HAP-1 (cell line): Measurements from ENCODE around the gene LY6G5C.

ENCODE experiments used
- DNase-seq, 2 experiments: peaks; one replicate each; pipeline ENCODE4 v3.0.0-alpha.2; 2016 to 2020; ENCODE audit warnings: low spot score in 2 of 2
- H3K27me3 ChIP-seq: fragments of 250-450 bp; sonication (Bioruptor Pico); 2 replicates; pipeline ENCODE4 v1.5.1; 2020; ENCODE audit warnings: low read depth, mild to moderate bottlenecking, moderate library complexity
- H3K36me3 ChIP-seq: fragments of 250-450 bp; sonication (Bioruptor Pico); replicated peaks from 2 replicates; pipeline ENCODE4 v1.5.1; 2020; ENCODE audit warnings: mild to moderate bottlenecking
- H3K4me1 ChIP-seq: fragments of 250-450 bp; sonication (Bioruptor Pico); 2 replicates; pipeline ENCODE4 v1.5.1; 2020; ENCODE audit warnings: mild to moderate bottlenecking
- H3K4me3 ChIP-seq: fragments of 250-450 bp; sonication (Bioruptor Pico); 2 replicates; pipeline ENCODE4 v1.5.1; 2020; ENCODE audit warnings: mild to moderate bottlenecking, moderate library complexity
- H3K9me3 ChIP-seq: fragments of 250-450 bp; sonication (Bioruptor Pico); 2 replicates; pipeline ENCODE4 v1.5.1; 2020; ENCODE audit warnings: mild to moderate bottlenecking, moderate library complexity
- in situ Hi-C: fragments of 300-500 bp; cut with MboI; formaldehyde crosslinking; loops from 3 replicates; pipeline ENCODE4 v1.14.3; 2020; ENCODE audit warnings: low sequenced_read_pairs, inconsistent platforms, mixed read lengths

Gene LY6G5C

GRCh38 chr6:31691078-31691463 lies 10.2 kb upstream of the LY6G5C start:
- H3K36me3 ChIP-seq: peaks cover 52% of the 10 kb centered on the region
- in situ Hi-C loops: no loop called here
- H3K9me3 ChIP-seq: no peaks in the 10 kb centered on the region

DNA sequence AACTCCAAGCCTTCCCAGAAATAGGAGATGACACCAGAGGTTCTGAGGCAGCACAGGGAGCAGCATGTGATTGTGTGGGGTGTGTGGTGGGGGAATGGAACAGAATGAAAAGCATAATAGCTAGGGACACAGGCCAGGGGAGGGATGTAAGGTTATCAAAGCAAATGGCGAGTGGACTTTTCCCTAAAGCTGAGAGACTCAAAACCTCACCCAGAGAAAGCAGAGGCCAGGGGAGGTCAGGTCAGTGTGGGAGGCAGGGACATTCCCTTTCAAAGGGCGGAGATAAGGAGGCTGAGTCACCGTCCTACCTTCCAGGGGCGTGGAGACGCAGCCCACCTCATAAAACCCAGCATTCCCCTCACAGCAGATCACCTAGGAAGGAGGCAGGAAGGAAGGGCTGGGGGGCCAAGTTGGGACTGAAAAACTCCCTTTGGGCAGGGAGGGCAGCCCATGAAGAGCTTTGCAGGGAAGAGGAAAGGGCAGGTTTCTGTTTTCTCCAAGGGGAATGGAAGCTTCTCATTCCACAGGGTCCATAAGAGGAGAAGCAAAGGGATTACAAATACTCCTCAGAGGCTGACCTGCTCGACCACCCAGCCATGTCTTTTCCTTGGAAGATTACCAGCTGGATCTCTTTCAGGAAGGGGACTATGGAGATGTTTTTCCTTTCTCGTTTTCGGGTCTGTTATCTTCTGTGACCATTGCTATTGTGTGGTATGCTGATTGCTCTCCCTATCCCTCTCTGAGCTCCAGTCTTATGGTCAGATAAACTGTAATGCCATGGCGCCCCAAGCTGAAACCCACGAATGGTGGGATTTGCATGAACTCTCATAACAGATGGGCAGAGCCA lies 9.6 kb upstream of the LY6G5C start:
- Histone ChIP-seq H3K36me3 (peaks cover 52% of the 10 kb centered on the region), H3K4me3 (no peak overlapping the region), H3K9me3 (no peaks in the 10 kb centered on the region), H3K4me1 (no peaks in the 10 kb centered on the region), H3K27me3 (no peaks in the 10 kb centered on the region)
- no peak for DNase-seq
- in situ Hi-C loops: no loop called here

More at GRCh38 chr6:31691078-31691463, 10.2 kb upstream of the LY6G5C start:
- Histone ChIP-seq H3K4me3 (no peak overlapping the region), H3K27me3 (no peaks in the 10 kb centered on the region), H3K4me1 (no peaks in the 10 kb centered on the region)
- no peak for DNase-seq

DNA sequence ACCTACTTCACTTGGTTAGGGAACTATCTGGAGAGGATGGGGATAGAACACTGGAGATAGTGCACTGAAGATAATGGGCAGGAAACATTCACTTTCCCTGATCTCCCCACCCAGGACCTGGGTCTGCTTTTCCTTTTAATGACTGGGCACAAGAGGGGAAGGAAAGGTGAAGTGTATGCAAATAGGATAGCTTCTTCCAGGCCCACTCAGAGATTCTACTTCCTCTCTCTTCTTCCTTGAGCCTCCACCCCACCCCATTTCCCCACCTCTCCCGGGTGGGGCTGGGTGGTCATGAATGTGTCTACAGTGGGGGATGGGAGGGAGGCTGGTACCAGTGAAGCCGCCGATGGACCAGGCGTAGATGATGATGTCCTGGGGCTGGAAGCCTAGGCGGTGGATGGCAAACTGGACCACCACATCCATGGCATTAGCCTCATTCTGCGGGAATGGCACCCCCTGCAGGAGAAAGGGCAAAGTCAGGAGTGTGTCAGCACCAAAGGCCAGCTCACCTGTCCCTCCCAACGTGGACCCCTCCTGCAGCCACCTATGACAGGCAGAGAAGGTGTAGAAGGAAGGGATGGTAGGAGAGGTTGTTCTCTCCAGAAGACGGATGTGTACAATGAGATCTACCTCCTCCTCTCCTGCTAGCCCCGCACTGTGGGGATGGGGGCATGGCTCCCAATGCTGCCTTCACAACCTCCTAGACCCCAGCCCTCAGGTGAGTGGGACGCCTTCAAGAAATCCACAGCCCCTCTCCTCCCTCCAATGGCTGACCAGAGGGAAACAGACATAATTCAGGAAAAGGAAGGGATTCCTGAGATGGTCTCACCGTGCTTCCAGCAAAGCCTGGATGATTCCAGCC lies 8.6 kb upstream of the LY6G5C start:
- in situ Hi-C loops: no loop called here
- Histone ChIP-seq H3K9me3 (no peaks in the 10 kb centered on the region), H3K4me3 (no peak overlapping the region), H3K4me1 (no peaks in the 10 kb centered on the region), H3K36me3 (peaks cover 46% of the 10 kb centered on the region), H3K27me3 (no peaks in the 10 kb centered on the region)
- DNase-seq: peak in 1 of 2 experiments; percentile 35

- Histone ChIP-seq H3K4me1 (no peaks in the 10 kb centered on the region), H3K36me3 (peaks cover 40% of the 10 kb centered on the region), H3K27me3 (no peaks in the 10 kb centered on the region), H3K4me3 (no peak overlapping the region), H3K9me3 (no peaks in the 10 kb centered on the region)
- no peak for DNase-seq
- in situ Hi-C loops: no loop called here
Measured at GRCh38 chr6:31687860-31688693, 7.2 kb upstream of the LY6G5C start.

DNA sequence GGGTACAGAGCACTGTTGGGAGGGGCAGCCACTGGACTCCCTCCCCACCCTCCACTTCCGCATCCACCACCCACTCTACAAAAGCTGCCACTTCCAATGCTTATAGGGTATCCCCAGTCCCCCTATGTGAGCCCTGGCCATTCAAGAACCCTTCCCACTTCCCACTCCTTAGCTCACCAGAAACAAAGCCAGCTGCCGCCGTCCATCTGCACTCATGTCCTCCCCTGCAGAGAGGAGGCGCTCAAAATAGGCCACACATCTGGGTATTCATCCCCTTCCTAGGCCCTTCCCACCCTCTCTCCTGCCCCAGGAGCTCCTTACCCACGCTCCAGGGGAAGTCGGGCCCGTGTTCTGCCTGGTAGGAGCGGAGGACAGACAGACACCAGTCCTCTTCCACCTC lies 6.5 kb upstream of the LY6G5C start:
- H3K36me3 ChIP-seq: peaks cover 36% of the 10 kb centered on the region
- H3K4me3 ChIP-seq: no peak overlapping the region

GRCh38 chr6:31686483-31686882 lies 5.6 kb upstream of the LY6G5C start:
- peaks cover 2% of the 10 kb centered on the region for H3K4me1 ChIP-seq
- DNase-seq: no peak
- no peaks in the 10 kb centered on the region for H3K9me3 ChIP-seq
- H3K4me3 ChIP-seq: no peak overlapping the region
- H3K27me3 ChIP-seq: no peaks in the 10 kb centered on the region
- H3K36me3 ChIP-seq: peaks cover 36% of the 10 kb centered on the region
- in situ Hi-C loops: no loop called here

More for the DNA sequence above, 6.5 kb upstream of the LY6G5C start:
- H3K9me3 ChIP-seq: no peaks in the 10 kb centered on the region
- in situ Hi-C loops: no loop called here
- DNase-seq: no peak
- H3K27me3 ChIP-seq: no peaks in the 10 kb centered on the region
- no peaks in the 10 kb centered on the region for H3K4me1 ChIP-seq

GRCh38 chr6:31683591-31683990 lies 2.7 kb upstream of the LY6G5C start:
- in situ Hi-C loops: no loop called here
- no peak for DNase-seq
- H3K27me3 ChIP-seq: no peaks in the 10 kb centered on the region
- H3K36me3 ChIP-seq: peaks cover 13% of the 10 kb centered on the region
- no peak overlapping the region for H3K4me3 ChIP-seq
- H3K4me1 ChIP-seq: peaks cover 12% of the 10 kb centered on the region
- H3K9me3 ChIP-seq: no peaks in the 10 kb centered on the region

GRCh38 chr6:31681135-31681671 lies 336 bp upstream of the LY6G5C start:
- Histone ChIP-seq H3K9me3 (no peaks in the 10 kb centered on the region), H3K4me1 (peaks cover 12% of the 10 kb centered on the region), H3K27me3 (no peaks in the 10 kb centered on the region), H3K36me3 (no peaks in the 10 kb centered on the region), H3K4me3 (peak overlapping the region; percentile 30)
- in situ Hi-C loops: no loop called here
- peak in 1 of 2 experiments; percentile 63 for DNase-seq

GRCh38 chr6:31677955-31678354 lies 2.9 kb downstream of the LY6G5C start:
- Histone ChIP-seq H3K4me3 (no peak overlapping the region), H3K27me3 (no peaks in the 10 kb centered on the region), H3K9me3 (no peaks in the 10 kb centered on the region), H3K4me1 (peaks cover 12% of the 10 kb centered on the region), H3K36me3 (peaks cover 6% of the 10 kb centered on the region)
- no peak for DNase-seq
- in situ Hi-C loops: no loop called here

- Histone ChIP-seq H3K4me3 (no peak overlapping the region), H3K36me3 (peaks cover 17% of the 10 kb centered on the region), H3K27me3 (no peaks in the 10 kb centered on the region), H3K4me1 (peaks cover 12% of the 10 kb centered on the region), H3K9me3 (no peaks in the 10 kb centered on the region)
- in situ Hi-C loops: no loop called here
- DNase-seq: no peak
Measured at GRCh38 chr6:31676904-31677303, 4.0 kb downstream of the LY6G5C start.

GRCh38 chr6:31676322-31676903 lies 4.5 kb downstream of the LY6G5C start:
- in situ Hi-C loops: no loop called here
- H3K4me1 ChIP-seq: peaks cover 9% of the 10 kb centered on the region
- no peaks in the 10 kb centered on the region for H3K9me3 ChIP-seq
- no peaks in the 10 kb centered on the region for H3K27me3 ChIP-seq
- DNase-seq: no peak
- H3K4me3 ChIP-seq: no peak overlapping the region
- peaks cover 21% of the 10 kb centered on the region for H3K36me3 ChIP-seq

- in situ Hi-C loops: loop anchor here (10.0 kb wide), 1 partner anchor 295 kb away; no protein-coding TSS in a partner anchor
Measured at GRCh38 chr6:31669676-31670075, 11.2 kb downstream of the LY6G5C start, which contains the start of gene LY6G5B. LY6G5B (plus strand) TSS chr6:31669976; CDS start chr6:31670951, 975 bp downstream.

More at GRCh38 chr6:31669676-31670075, 11.2 kb downstream of the LY6G5C start, which contains the start of gene LY6G5B:
- no peaks in the 10 kb centered on the region for H3K9me3 ChIP-seq
- H3K27me3 ChIP-seq: no peaks in the 10 kb centered on the region
- no peak within 1 kb of the TSS for H3K4me3 ChIP-seq
- no peak for DNase-seq
- peaks cover 72% of the 10 kb centered on the region for H3K36me3 ChIP-seq
- peaks cover 5% of the 10 kb centered on the region; the same call in 1 of the 2 replicates for H3K4me1 ChIP-seq
